Upper lobe of left lung (tissue), 4 donors: ENCODE results near the gene SEC16B.

Experiments used
- CTCF ChIP-seq, 6 experiments: fragments of 450-650 bp in 4 of 6; fragments of 200-600 bp in 2 of 6; sonication (generic) in 2 of 6; IDR thresholded peaks; one replicate each; pipeline ENCODE4 v1.5.1; 2016 to 2019; ENCODE audit warnings: antibody characterized with exemption in 6 of 6
- POLR2A ChIP-seq, 4 donors: fragments of 450-650 bp; IDR thresholded peaks; one replicate each; pipeline ENCODE4 v1.5.1; 2016 to 2017; ENCODE audit warnings: antibody characterized with exemption in 4 of 4, mild to moderate bottlenecking in 2 of 4
- POLR2AphosphoS5 ChIP-seq, 2 donors: sonication (generic); formaldehyde crosslinking; IDR thresholded peaks; one replicate each; pipeline ENCODE4 v1.5.1; 2017; ENCODE audit warnings: antibody characterized with exemption in 2 of 2

- TF ChIP-seq CTCF (IDR thresholded peaks at IDR 0.05) (no peak), POLR2AphosphoS5 (IDR thresholded peaks at IDR 0.05) (no peak), POLR2A (IDR thresholded peaks at IDR 0.05) (no peak)
These were observed 14.3 kb upstream of the SEC16B start for GRCh38 chr1:177984136-177984525.
